Measurements from ENCODE around the gene APOH. TPM values are rescaled to one million over a fixed set of nuclear protein-coding genes. Genes with fewer than 3 reads are reported as not detected.
"Not testable (repeated sequence)": the region's sequence is repeated elsewhere in the genome, so short reads cannot be mapped to it uniquely, and the experiment has no call there.

Gene APOH
- total RNA-seq, 1 donor from 2014 or later, result not detected

- Mint-ChIP-seq H3K4me3 (no peak overlapping the region), H3K27ac (no peak overlapping the region), H3K4me1 (ENCODE audit: low read depth) (peaks cover 21% of the 10 kb centered on the region), H3K9me3 (no peaks in the 10 kb centered on the region), H3K27me3 (ENCODE audit: insufficient read depth) (no peaks in the 10 kb centered on the region), H3K36me3 (ENCODE audit: low read depth) (no peaks in the 10 kb centered on the region)
- intact Hi-C loops (cut with micrococcal nuclease), result no loop called here
- no peak for DNase-seq (ENCODE audit: low spot score)
These were observed 31.1 kb upstream of the APOH start for GRCh38 chr17:66260275-66260674.

GRCh38 chr17:66255527-66255971 is 26.3 kb upstream of the APOH start:
- H3K36me3 Mint-ChIP-seq (ENCODE audit: low read depth), result no peaks in the 10 kb centered on the region
- H3K27me3 Mint-ChIP-seq (ENCODE audit: insufficient read depth), result no peaks in the 10 kb centered on the region
- peaks cover 17% of the 10 kb centered on the region for H3K4me1 Mint-ChIP-seq (ENCODE audit: low read depth)
- DNase-seq (ENCODE audit: low spot score), result no peak
- H3K9me3 Mint-ChIP-seq, result no peaks in the 10 kb centered on the region
- no peak overlapping the region for H3K4me3 Mint-ChIP-seq
- H3K27ac Mint-ChIP-seq, result peak overlapping the region; percentile 76
- intact Hi-C loops (cut with micrococcal nuclease), result loop anchor here (1.0 to 2.0 kb wide), 9 partner anchors 51 to 460 kb away; no protein-coding TSS in a partner anchor

DNA sequence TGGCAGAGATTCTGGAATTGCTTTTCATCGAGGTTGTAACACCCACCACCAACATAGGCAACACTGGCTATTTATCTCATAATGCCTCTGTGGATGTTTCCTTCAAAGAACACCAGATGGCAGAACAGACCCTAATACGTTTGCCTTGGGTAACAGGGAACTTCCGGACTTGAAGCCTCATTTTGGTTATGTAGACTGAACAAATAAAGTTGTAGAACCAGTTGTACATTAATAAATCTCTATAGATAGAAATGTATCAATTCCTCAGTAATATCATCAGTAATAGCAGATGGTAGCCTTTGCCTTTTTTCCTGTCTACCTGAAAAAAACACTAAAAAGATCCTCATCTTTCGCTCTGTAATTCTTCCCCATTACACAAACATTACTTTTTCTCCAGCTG is 25.9 kb upstream of the APOH start:
- Mint-ChIP-seq H3K36me3 (ENCODE audit: low read depth) (no peaks in the 10 kb centered on the region), H3K4me3 (no peak overlapping the region), H3K9me3 (no peaks in the 10 kb centered on the region), H3K4me1 (ENCODE audit: low read depth) (peaks cover 20% of the 10 kb centered on the region), H3K27ac (peak overlapping the region; percentile 76), H3K27me3 (ENCODE audit: insufficient read depth) (no peaks in the 10 kb centered on the region)
- peak; percentile 26 for DNase-seq (ENCODE audit: low spot score)
- intact Hi-C loops (cut with micrococcal nuclease), result loop anchor here (1.0 to 2.0 kb wide), 9 partner anchors 51 to 460 kb away; no protein-coding TSS in a partner anchor

- H3K9me3 Mint-ChIP-seq; H3K27me3 Mint-ChIP-seq (ENCODE audit: insufficient read depth); intact Hi-C loops (cut with micrococcal nuclease); DNase-seq (ENCODE audit: low spot score); H3K4me3 Mint-ChIP-seq; H3K27ac Mint-ChIP-seq; H3K36me3 Mint-ChIP-seq (ENCODE audit: low read depth): not testable (repeated sequence)
- H3K4me1 Mint-ChIP-seq (ENCODE audit: low read depth), result peaks cover 20% of the 10 kb centered on the region
These were observed 24.2 kb upstream of the APOH start for GRCh38 chr17:66253458-66253857.

- H3K9me3 Mint-ChIP-seq, result no peaks in the 10 kb centered on the region
- H3K27ac Mint-ChIP-seq, result no peak overlapping the region
- no peaks in the 10 kb centered on the region for H3K36me3 Mint-ChIP-seq (ENCODE audit: low read depth)
- intact Hi-C loops (cut with micrococcal nuclease), result no loop called here
- no peaks in the 10 kb centered on the region for H3K27me3 Mint-ChIP-seq (ENCODE audit: insufficient read depth)
- H3K4me3 Mint-ChIP-seq, result no peak overlapping the region
- peaks cover 20% of the 10 kb centered on the region for H3K4me1 Mint-ChIP-seq (ENCODE audit: low read depth)
- DNase-seq (ENCODE audit: low spot score), result no peak
These were observed 21.5 kb upstream of the APOH start for GRCh38 chr17:66250686-66251085.

DNA sequence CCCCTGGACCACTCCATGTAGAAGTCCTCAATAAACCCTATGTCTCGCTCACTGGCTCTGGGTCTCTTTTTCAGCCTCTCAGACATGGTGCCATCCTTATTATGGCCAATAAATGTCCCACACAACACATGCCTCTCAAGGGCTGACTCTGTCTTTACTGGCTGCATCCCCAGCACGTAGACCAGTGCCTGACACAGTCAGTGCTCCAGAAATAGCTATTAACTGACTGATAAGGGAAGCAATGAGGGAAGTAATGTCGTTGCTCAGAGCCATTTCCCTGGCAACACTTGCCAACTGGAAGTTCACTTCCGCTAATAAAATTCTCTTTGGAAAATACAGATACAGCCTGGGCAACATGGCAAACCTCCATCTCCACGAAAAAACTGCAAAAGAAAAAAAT is 19.1 kb upstream of the APOH start:
- H3K9me3 Mint-ChIP-seq, result no peaks in the 10 kb centered on the region
- intact Hi-C loops (cut with micrococcal nuclease), result no loop called here
- no peaks in the 10 kb centered on the region for H3K27me3 Mint-ChIP-seq (ENCODE audit: insufficient read depth)
- no peak for DNase-seq (ENCODE audit: low spot score)
- no peaks in the 10 kb centered on the region for H3K36me3 Mint-ChIP-seq (ENCODE audit: low read depth)
- no peak overlapping the region for H3K4me3 Mint-ChIP-seq
- no peak overlapping the region for H3K27ac Mint-ChIP-seq
- peaks cover 17% of the 10 kb centered on the region for H3K4me1 Mint-ChIP-seq (ENCODE audit: low read depth)

GRCh38 chr17:66241839-66242238 is 12.6 kb upstream of the APOH start:
- Mint-ChIP-seq H3K36me3 (ENCODE audit: low read depth) (no peaks in the 10 kb centered on the region), H3K27ac (no peak overlapping the region), H3K27me3 (ENCODE audit: insufficient read depth) (peaks cover 7% of the 10 kb centered on the region), H3K9me3 (no peaks in the 10 kb centered on the region), H3K4me1 (ENCODE audit: low read depth) (peaks cover 11% of the 10 kb centered on the region), H3K4me3 (no peak overlapping the region)
- intact Hi-C loops (cut with micrococcal nuclease), result no loop called here
- DNase-seq (ENCODE audit: low spot score), result no peak

- no peak for DNase-seq (ENCODE audit: low spot score)
- H3K27me3 Mint-ChIP-seq (ENCODE audit: insufficient read depth), result peaks cover 7% of the 10 kb centered on the region
- peaks cover 6% of the 10 kb centered on the region for H3K4me1 Mint-ChIP-seq (ENCODE audit: low read depth)
- no peaks in the 10 kb centered on the region for H3K9me3 Mint-ChIP-seq
- intact Hi-C loops (cut with micrococcal nuclease), result no loop called here
- no peaks in the 10 kb centered on the region for H3K36me3 Mint-ChIP-seq (ENCODE audit: low read depth)
- no peak overlapping the region for H3K4me3 Mint-ChIP-seq
- H3K27ac Mint-ChIP-seq, result no peak overlapping the region
These were observed 11.4 kb upstream of the APOH start for GRCh38 chr17:66240630-66241029.

DNA sequence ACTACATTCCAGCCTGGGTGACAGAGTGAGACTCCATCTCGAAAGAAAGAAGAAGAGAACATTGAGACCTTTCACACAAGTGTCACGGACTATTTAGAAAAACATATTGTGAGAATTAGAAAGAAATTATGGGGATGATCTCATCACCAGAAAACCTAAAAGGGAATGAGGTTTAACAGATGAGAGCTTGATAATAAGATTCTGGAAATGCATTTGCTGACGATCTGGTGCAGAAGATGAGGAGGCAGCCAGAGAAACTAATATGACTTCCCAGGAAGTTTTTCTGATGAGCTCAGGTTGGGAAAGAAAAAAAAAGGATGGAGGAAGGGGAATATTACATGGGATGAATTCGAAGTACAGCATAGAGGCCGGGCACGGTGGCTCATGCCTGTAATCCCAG is 10.8 kb upstream of the APOH start:
- Mint-ChIP-seq H3K36me3 (ENCODE audit: low read depth) (no peaks in the 10 kb centered on the region), H3K27me3 (ENCODE audit: insufficient read depth) (peaks cover 7% of the 10 kb centered on the region), H3K4me1 (ENCODE audit: low read depth) (peaks cover 4% of the 10 kb centered on the region), H3K27ac (no peak overlapping the region), H3K9me3 (no peaks in the 10 kb centered on the region), H3K4me3 (no peak overlapping the region)
- intact Hi-C loops (cut with micrococcal nuclease), result no loop called here
- DNase-seq (ENCODE audit: low spot score), result no peak

GRCh38 chr17:66235377-66235994 is 6.3 kb upstream of the APOH start:
- intact Hi-C loops (cut with micrococcal nuclease), result no loop called here
- DNase-seq (ENCODE audit: low spot score), result no peak
- Mint-ChIP-seq H3K36me3 (ENCODE audit: low read depth) (no peaks in the 10 kb centered on the region), H3K27me3 (ENCODE audit: insufficient read depth) (peaks cover 14% of the 10 kb centered on the region), H3K4me3 (no peak overlapping the region), H3K9me3 (no peaks in the 10 kb centered on the region), H3K4me1 (ENCODE audit: low read depth) (no peaks in the 10 kb centered on the region), H3K27ac (no peak overlapping the region)

- H3K4me3 Mint-ChIP-seq, result no peak overlapping the region
These were observed 5.4 kb upstream of the APOH start for GRCh38 chr17:66234611-66235010.

DNA sequence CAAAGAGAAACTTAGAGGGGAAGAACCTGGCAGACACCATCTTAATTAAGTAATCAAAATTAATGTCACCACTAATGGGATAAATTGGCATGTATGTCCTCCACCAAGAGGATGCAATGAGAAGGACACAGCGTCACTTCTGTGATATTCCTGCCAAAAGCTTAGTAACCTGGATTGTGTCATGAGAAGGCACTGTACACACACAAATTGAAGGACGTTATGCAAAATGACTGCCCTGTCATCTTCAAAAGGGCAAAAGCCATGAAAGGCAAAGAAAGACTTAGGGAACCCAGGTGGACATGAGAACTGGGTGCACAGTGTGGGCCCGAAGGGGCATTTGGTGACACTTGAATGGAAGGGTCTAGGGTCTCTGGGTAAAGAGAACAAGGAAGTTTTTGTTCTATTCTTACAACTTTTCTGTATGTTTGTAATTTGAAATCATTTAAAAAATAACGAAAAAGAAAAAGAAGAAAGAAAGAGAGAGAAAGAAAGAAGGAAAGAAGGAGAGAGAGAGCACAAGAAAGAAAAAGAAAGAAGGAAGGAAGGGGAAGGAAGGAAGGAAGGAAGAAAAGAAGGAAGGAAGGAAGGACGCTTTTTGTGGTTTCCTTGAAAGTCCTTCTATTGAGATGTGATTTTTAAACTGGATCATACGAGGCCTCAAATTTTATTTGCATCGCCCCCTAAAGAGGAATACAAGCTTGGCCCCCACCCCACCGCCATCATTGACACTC is 4.0 kb upstream of the APOH start:
- intact Hi-C loops (cut with micrococcal nuclease), result no loop called here
- H3K9me3 Mint-ChIP-seq, result no peaks in the 10 kb centered on the region
- H3K4me3 Mint-ChIP-seq, result no peak overlapping the region
- no peak overlapping the region for H3K27ac Mint-ChIP-seq
- H3K4me1 Mint-ChIP-seq (ENCODE audit: low read depth), result no peaks in the 10 kb centered on the region
- H3K27me3 Mint-ChIP-seq (ENCODE audit: insufficient read depth), result peaks cover 13% of the 10 kb centered on the region
- no peak for DNase-seq (ENCODE audit: low spot score)
- no peaks in the 10 kb centered on the region for H3K36me3 Mint-ChIP-seq (ENCODE audit: low read depth)

More at GRCh38 chr17:66234611-66235010, 5.4 kb upstream of the APOH start:
- H3K27ac Mint-ChIP-seq, result no peak overlapping the region
- no peaks in the 10 kb centered on the region for H3K4me1 Mint-ChIP-seq (ENCODE audit: low read depth)
- intact Hi-C loops (cut with micrococcal nuclease), result no loop called here
- H3K36me3 Mint-ChIP-seq (ENCODE audit: low read depth), result no peaks in the 10 kb centered on the region
- no peaks in the 10 kb centered on the region for H3K9me3 Mint-ChIP-seq
- peaks cover 15% of the 10 kb centered on the region for H3K27me3 Mint-ChIP-seq (ENCODE audit: insufficient read depth)
- DNase-seq (ENCODE audit: low spot score), result no peak

- H3K27me3 Mint-ChIP-seq (ENCODE audit: insufficient read depth), result peaks cover 13% of the 10 kb centered on the region
- no peak overlapping the region for H3K4me3 Mint-ChIP-seq
- H3K27ac Mint-ChIP-seq, result peak overlapping the region; percentile 19
- DNase-seq (ENCODE audit: low spot score), result no peak
- intact Hi-C loops (cut with micrococcal nuclease), result no loop called here
- H3K9me3 Mint-ChIP-seq, result no peaks in the 10 kb centered on the region
- H3K4me1 Mint-ChIP-seq (ENCODE audit: low read depth), result no peaks in the 10 kb centered on the region
- H3K36me3 Mint-ChIP-seq (ENCODE audit: low read depth), result no peaks in the 10 kb centered on the region
These were observed 1.8 kb upstream of the APOH start for GRCh38 chr17:66230922-66231591.
